MCF 10A (cell line): Measurements from ENCODE around the gene BRSK1. TPM values are rescaled to one million over a fixed set of nuclear protein-coding genes. Genes with fewer than 3 reads are reported as not detected.
A peak's percentile ranks its signal among the peaks of the same experiment; 100 is the strongest.

Experiments used
- BruUV-seq: library from RNA; stranded (reverse); fragments of 400-500 nt; replicated peaks from 2 replicates; lab custom pipeline; 2021; lab: Mats Ljungman, UMichigan
- CTCF ChIA-PET: fragments of 300-600 bp; sonication (Branson Sonifier 250); formaldehyde crosslinking; extraction: SDS; loops from one replicate; lab custom pipeline; 2021; ENCODE audit warnings: antibody characterized with exemption, inconsistent platforms; lab: Yijun Ruan, JAX
- POLR2A ChIA-PET: fragments of 300-600, 350-650 bp; sonication (Branson Sonifier 250); formaldehyde crosslinking; extraction: SDS; loops from one replicate; lab custom pipeline; 2020; ENCODE audit warnings: antibody characterized with exemption, inconsistent platforms; lab: Yijun Ruan, JAX
- DNase-seq: peaks from one replicate; pipeline ENCODE4 v3.0.0-alpha.2; 2018; ENCODE audit not compliant: unreplicated experiment
- H3K27ac Mint-ChIP-seq: one replicate; pipeline ENCODE4 v1.8.0; 2022; ENCODE audit warnings: mild to moderate bottlenecking, low read depth, mixed read lengths; ENCODE audit not compliant: unreplicated experiment
- H3K27me3 Mint-ChIP-seq: one replicate; pipeline ENCODE4 v1.8.0; 2022; ENCODE audit warnings: mixed read lengths; ENCODE audit not compliant: insufficient read depth, unreplicated experiment
- H3K36me3 Mint-ChIP-seq: one replicate; pipeline ENCODE4 v1.8.0; 2022; ENCODE audit warnings: mild to moderate bottlenecking, moderate library complexity, mixed read lengths; ENCODE audit not compliant: insufficient read depth, unreplicated experiment
- H3K4me1 Mint-ChIP-seq: one replicate; pipeline ENCODE4 v1.8.0; 2022; ENCODE audit warnings: mixed read lengths; ENCODE audit not compliant: insufficient read depth, unreplicated experiment
- H3K4me3 Mint-ChIP-seq: one replicate; pipeline ENCODE4 v1.8.0; 2022; ENCODE audit warnings: mild to moderate bottlenecking, moderate library complexity, mixed read lengths; ENCODE audit not compliant: unreplicated experiment
- H3K9me3 Mint-ChIP-seq: one replicate; pipeline ENCODE4 v1.8.0; 2022; ENCODE audit warnings: mixed read lengths; ENCODE audit not compliant: unreplicated experiment
- CTCF ChIP-seq: fragments of 200-600 bp; IDR thresholded peaks from one replicate; pipeline ENCODE4 v1.8.0; 2022; ENCODE audit warnings: antibody characterized with exemption, mild to moderate bottlenecking; ENCODE audit not compliant: unreplicated experiment
- intact Hi-C: fragments of 100-400 bp; cut with micrococcal nuclease; formaldehyde crosslinking; loops from 2 replicates; pipeline ENCODE4 v1.14.1; 2022
- total RNA-seq: library from RNA; stranded (reverse); gene quantifications from 2 replicates; pipeline ENCODE4 v1.2.3, GENCODE V29; 2022

BRSK1 gene
- total RNA-seq, 1 experiment from 2014 or later: 5.1 TPM

GRCh38 chr19:55339889-55340783 is 56.3 kb downstream of the BRSK1 start:
- ChIA-PET CTCF (interaction anchor here (0.6 to 3.5 kb wide), 7 partner anchors 9 to 127 kb away, joined by 3 to 36 read pairs (median 8); no protein-coding TSS in a partner anchor), POLR2A (interaction anchor here (0.6 to 5.1 kb wide), 30 partner anchors 9 to 315 kb away, joined by 3 to 98 read pairs (median 5); partner anchors contain the start of genes DNAAF3, HSPBP1, IL11 and ISOC2)
- BruUV-seq: no TSS peak
- Mint-ChIP-seq H3K36me3 (peaks cover 36% of the 10 kb centered on the region), H3K4me1 (peaks cover 38% of the 10 kb centered on the region), H3K4me3 (peak overlapping the region; percentile 80), H3K27me3 (no peaks in the 10 kb centered on the region), H3K27ac (peak overlapping the region; percentile 100), H3K9me3 (no peaks in the 10 kb centered on the region)
- intact Hi-C loops: loop anchor here (1.0 to 2.0 kb wide), 3 partner anchors 13 to 45 kb away; partner anchors contain the start of gene RPL28
- no peak for DNase-seq
- no peak for TF ChIP-seq CTCF

GRCh38 chr19:55340784-55341147 is 57.0 kb downstream of the BRSK1 start:
- H3K9me3 Mint-ChIP-seq: no peaks in the 10 kb centered on the region
- H3K27ac Mint-ChIP-seq: peak overlapping the region; percentile 100
- TF ChIP-seq CTCF: no peak
- peaks cover 42% of the 10 kb centered on the region for H3K4me1 Mint-ChIP-seq
- peaks cover 38% of the 10 kb centered on the region for H3K36me3 Mint-ChIP-seq
- BruUV-seq: no TSS peak
- H3K27me3 Mint-ChIP-seq: no peaks in the 10 kb centered on the region
- DNase-seq: no peak
- POLR2A ChIA-PET: interaction anchor here (0.7 to 1.0 kb wide), 4 partner anchors 18 to 82 kb away, joined by 3 to 4 read pairs (median 3); partner anchors contain the start of genes IL11, PPP6R1 and TMEM190
- peak overlapping the region; percentile 80 for H3K4me3 Mint-ChIP-seq
- CTCF ChIA-PET: interaction anchor here (0.6 kb wide), 1 partner anchor 8 kb away, joined by 8 read pairs; no protein-coding TSS in a partner anchor
- intact Hi-C loops: no loop called here

- TF ChIP-seq CTCF: no peak
- H3K36me3 Mint-ChIP-seq: peaks cover 43% of the 10 kb centered on the region
- ChIA-PET POLR2A (interaction anchor here (0.7 to 1.0 kb wide), 4 partner anchors 18 to 82 kb away, joined by 3 to 4 read pairs (median 3); partner anchors contain the start of genes IL11, PPP6R1 and TMEM190), CTCF (no interaction called here)
- no TSS peak for BruUV-seq
- H3K27ac Mint-ChIP-seq: peak overlapping the region; percentile 100
- H3K4me3 Mint-ChIP-seq: peak overlapping the region; percentile 80
- H3K4me1 Mint-ChIP-seq: peaks cover 38% of the 10 kb centered on the region
- no peaks in the 10 kb centered on the region for H3K27me3 Mint-ChIP-seq
- H3K9me3 Mint-ChIP-seq: no peaks in the 10 kb centered on the region
- intact Hi-C loops: no loop called here
- peak; percentile 66 for DNase-seq
Measured at GRCh38 chr19:55341171-55341588, 57.4 kb downstream of the BRSK1 start.
